Measurements from ENCODE around the gene BRAF. TPM values are rescaled to one million over a fixed set of nuclear protein-coding genes. Genes with fewer than 3 reads are reported as not detected.
"Not testable (repeated sequence)": the region's sequence is repeated elsewhere in the genome, so short reads cannot be mapped to it uniquely, and the experiment has no call there.

BRAF gene
- total and polyA plus RNA-seq, 5 experiments from 2014 or later, result 7.4 to 54.9 (median 11.2) TPM

- ATAC-seq, result peak; percentile 78 to 82
- no peaks in the 10 kb centered on the region for H3K27me3 Mint-ChIP-seq
- no peak overlapping the region for H3K4me3 Mint-ChIP-seq
- H3K36me3 Mint-ChIP-seq, result peaks cover 0 to 20% (median 2%) of the 10 kb centered on the region in 3 donors
- POLR2A ChIA-PET, result interaction anchor here (0.6 to 1.9 kb wide), 3 partner anchors 63 to 204 kb away, joined by 3 to 14 read pairs (median 4); partner anchors contain the start of gene MRPS33
- peak overlapping the region; percentile 7 to 79 (median 60) for H3K27ac Mint-ChIP-seq
- H3K9me3 Mint-ChIP-seq, result no peaks in the 10 kb centered on the region
- H3K4me1 Mint-ChIP-seq, result peaks cover 2 to 7% (median 6%) of the 10 kb centered on the region in 4 donors
- DNase-seq, result peak; percentile 11 to 76 (median 64)
Observed at GRCh38 chr7:140810830-140811556, 113.7 kb downstream of the BRAF start.

- H3K9me3 Mint-ChIP-seq, result no peaks in the 10 kb centered on the region
- H3K27me3 Mint-ChIP-seq, result no peaks in the 10 kb centered on the region
- H3K4me3 Mint-ChIP-seq, result no peak overlapping the region
- ATAC-seq, result no peak
- no peak overlapping the region for H3K27ac Mint-ChIP-seq
- peaks cover 0 to 24% (median 2%) of the 10 kb centered on the region in 3 donors for H3K36me3 Mint-ChIP-seq
- POLR2A ChIA-PET, result interaction anchor here (0.6 to 1.9 kb wide), 3 partner anchors 64 to 204 kb away, joined by 3 to 14 read pairs (median 4); partner anchors contain the start of gene MRPS33
- peaks cover 3 to 7% (median 6%) of the 10 kb centered on the region in 4 donors for H3K4me1 Mint-ChIP-seq
- no peak for DNase-seq
Observed at GRCh38 chr7:140810385-140810784, 114.3 kb downstream of the BRAF start.

- Mint-ChIP-seq H3K4me1 (peaks cover 0 to 3% (median 2%) of the 10 kb centered on the region in 4 donors), H3K27me3 (no peaks in the 10 kb centered on the region), H3K9me3 (no peaks in the 10 kb centered on the region), H3K27ac (peak overlapping the region in 3 of 10 donors; percentile 1 to 68 (median 7)), H3K4me3 (no peak overlapping the region), H3K36me3 (peaks cover 4 to 69% (median 30%) of the 10 kb centered on the region in 3 donors)
- DNase-seq (no peak), ATAC-seq (peak in 1 of 2 donors; percentile 53)
- POLR2A ChIA-PET, result no interaction called here
Observed at GRCh38 chr7:140778975-140779374, 145.8 kb downstream of the BRAF start.

- no peaks in the 10 kb centered on the region for H3K9me3 Mint-ChIP-seq
- no peak overlapping the region for H3K4me3 Mint-ChIP-seq
Observed at GRCh38 chr7:140778568-140778967, 146.2 kb downstream of the BRAF start.

GRCh38 chr7:140774371-140774770 lies 150.4 kb downstream of the BRAF start:
- Mint-ChIP-seq H3K27me3 (no peaks in the 10 kb centered on the region), H3K36me3 (peaks cover 9 to 82% (median 52%) of the 10 kb centered on the region in 3 donors), H3K4me1 (peaks cover 0 to 3% (median 2%) of the 10 kb centered on the region in 4 donors), H3K27ac (no peak overlapping the region), H3K4me3 (no peak overlapping the region), H3K9me3 (no peaks in the 10 kb centered on the region)
- ATAC-seq (no peak), DNase-seq (no peak)
- POLR2A ChIA-PET, result no interaction called here

More at GRCh38 chr7:140778568-140778967, 146.2 kb downstream of the BRAF start:
- H3K36me3 Mint-ChIP-seq, result peaks cover 4 to 73% (median 33%) of the 10 kb centered on the region in 3 donors
- DNase-seq (no peak), ATAC-seq (no peak)
- no peaks in the 10 kb centered on the region for H3K27me3 Mint-ChIP-seq
- H3K27ac Mint-ChIP-seq, result peak overlapping the region in 1 of 10 donors; percentile 1
- peaks cover 0 to 3% (median 2%) of the 10 kb centered on the region in 4 donors for H3K4me1 Mint-ChIP-seq
- POLR2A ChIA-PET, result no interaction called here

- DNase-seq (no peak), ATAC-seq (no peak)
- Mint-ChIP-seq H3K4me1 (no peaks in the 10 kb centered on the region), H3K9me3 (peaks cover 0 to 3% (median 0%) of the 10 kb centered on the region in 9 donors), H3K4me3 (no peak overlapping the region), H3K36me3 (peaks cover 9 to 87% (median 57%) of the 10 kb centered on the region in 3 donors), H3K27ac (no peak overlapping the region), H3K27me3 (no peaks in the 10 kb centered on the region)
- POLR2A ChIA-PET, result interaction anchor here (0.7 kb wide), 1 partner anchor 77 kb away, joined by 6 read pairs; no protein-coding TSS in a partner anchor
Observed at GRCh38 chr7:140773104-140773503, 151.6 kb downstream of the BRAF start.

GRCh38 chr7:140771826-140772225 lies 152.9 kb downstream of the BRAF start:
- POLR2A ChIA-PET, result no interaction called here
- no peaks in the 10 kb centered on the region for H3K27me3 Mint-ChIP-seq
- peaks cover 0 to 11% (median 4%) of the 10 kb centered on the region in 9 donors for H3K9me3 Mint-ChIP-seq

GRCh38 chr7:140769852-140770251 lies 154.9 kb downstream of the BRAF start:
- DNase-seq (no peak), ATAC-seq (no peak)
- Mint-ChIP-seq H3K36me3 (peaks cover 13 to 84% (median 68%) of the 10 kb centered on the region in 3 donors), H3K4me1 (no peaks in the 10 kb centered on the region), H3K4me3 (no peak overlapping the region), H3K27me3 (no peaks in the 10 kb centered on the region), H3K27ac (no peak overlapping the region), H3K9me3 (peaks cover 0 to 15% (median 4%) of the 10 kb centered on the region in 9 donors)
- POLR2A ChIA-PET, result no interaction called here

More at GRCh38 chr7:140771826-140772225, 152.9 kb downstream of the BRAF start:
- ATAC-seq (no peak), DNase-seq (no peak)
- H3K4me3 Mint-ChIP-seq, result no peak overlapping the region
- H3K36me3 Mint-ChIP-seq, result peaks cover 13 to 95% (median 70%) of the 10 kb centered on the region in 3 donors
- H3K4me1 Mint-ChIP-seq, result no peaks in the 10 kb centered on the region
- peak overlapping the region in 1 of 10 donors; percentile 34 for H3K27ac Mint-ChIP-seq

GRCh38 chr7:140767418-140767817 lies 157.3 kb downstream of the BRAF start:
- no peaks in the 10 kb centered on the region for H3K27me3 Mint-ChIP-seq
- no peak overlapping the region for H3K27ac Mint-ChIP-seq
- H3K9me3 Mint-ChIP-seq, result peaks cover 0 to 16% (median 4%) of the 10 kb centered on the region in 9 donors
- H3K4me1 Mint-ChIP-seq, result no peaks in the 10 kb centered on the region
- POLR2A ChIA-PET, result no interaction called here
- DNase-seq, result no peak
- ATAC-seq, result no peak
- H3K4me3 Mint-ChIP-seq, result no peak overlapping the region
- peaks cover 13 to 66% (median 58%) of the 10 kb centered on the region in 3 donors for H3K36me3 Mint-ChIP-seq

GRCh38 chr7:140765441-140765840 lies 159.3 kb downstream of the BRAF start:
- POLR2A ChIA-PET, H3K27ac Mint-ChIP-seq, ATAC-seq, H3K4me1 Mint-ChIP-seq, H3K27me3 Mint-ChIP-seq, DNase-seq, H3K4me3 Mint-ChIP-seq: not testable (repeated sequence)
- peaks cover 16 to 62% (median 44%) of the 10 kb centered on the region in 3 donors for H3K36me3 Mint-ChIP-seq
- peaks cover 0 to 23% (median 6%) of the 10 kb centered on the region in 9 donors for H3K9me3 Mint-ChIP-seq

GRCh38 chr7:140763166-140763565 lies 161.6 kb downstream of the BRAF start:
- ATAC-seq, H3K4me3 Mint-ChIP-seq, DNase-seq, H3K27me3 Mint-ChIP-seq, H3K27ac Mint-ChIP-seq, H3K4me1 Mint-ChIP-seq, POLR2A ChIA-PET: not testable (repeated sequence)
- Mint-ChIP-seq H3K9me3 (peaks cover 0 to 20% (median 6%) of the 10 kb centered on the region in 9 donors), H3K36me3 (peaks cover 16 to 60% (median 40%) of the 10 kb centered on the region in 3 donors)

- not testable (repeated sequence) for H3K4me3 Mint-ChIP-seq
Observed at GRCh38 chr7:140761375-140761774, 163.4 kb downstream of the BRAF start.

GRCh38 chr7:140754506-140754905 lies 170.2 kb downstream of the BRAF start:
- DNase-seq (no peak), ATAC-seq (no peak)
- Mint-ChIP-seq H3K9me3 (no peaks in the 10 kb centered on the region), H3K4me1 (no peaks in the 10 kb centered on the region), H3K27me3 (no peaks in the 10 kb centered on the region), H3K36me3 (peaks cover 0 to 65% (median 14%) of the 10 kb centered on the region in 3 donors), H3K4me3 (no peak overlapping the region), H3K27ac (peak overlapping the region in 1 of 10 donors; percentile 80)
- POLR2A ChIA-PET, result no interaction called here

More at GRCh38 chr7:140761375-140761774, 163.4 kb downstream of the BRAF start:
- Mint-ChIP-seq H3K9me3 (peaks cover 0 to 12% (median 0%) of the 10 kb centered on the region in 9 donors), H3K36me3 (peaks cover 8 to 59% (median 27%) of the 10 kb centered on the region in 3 donors)
- POLR2A ChIA-PET, DNase-seq, H3K4me1 Mint-ChIP-seq, H3K27ac Mint-ChIP-seq, ATAC-seq, H3K27me3 Mint-ChIP-seq: not testable (repeated sequence)

Data from naive thymus-derived CD8-positive, alpha-beta T cell (primary cell).